Measurements from ENCODE around the gene EPHX1. TPM values are rescaled to one million over a fixed set of nuclear protein-coding genes. Genes with fewer than 3 reads are reported as not detected.

Gene EPHX1
- total and polyA plus RNA-seq, 10 of the 15 experiments (the other 5 are each of a cell fraction or from before 2014, with no cell fraction given): 0.33 to 2.9 (median 0.78) TPM; not detected in 2

DNA sequence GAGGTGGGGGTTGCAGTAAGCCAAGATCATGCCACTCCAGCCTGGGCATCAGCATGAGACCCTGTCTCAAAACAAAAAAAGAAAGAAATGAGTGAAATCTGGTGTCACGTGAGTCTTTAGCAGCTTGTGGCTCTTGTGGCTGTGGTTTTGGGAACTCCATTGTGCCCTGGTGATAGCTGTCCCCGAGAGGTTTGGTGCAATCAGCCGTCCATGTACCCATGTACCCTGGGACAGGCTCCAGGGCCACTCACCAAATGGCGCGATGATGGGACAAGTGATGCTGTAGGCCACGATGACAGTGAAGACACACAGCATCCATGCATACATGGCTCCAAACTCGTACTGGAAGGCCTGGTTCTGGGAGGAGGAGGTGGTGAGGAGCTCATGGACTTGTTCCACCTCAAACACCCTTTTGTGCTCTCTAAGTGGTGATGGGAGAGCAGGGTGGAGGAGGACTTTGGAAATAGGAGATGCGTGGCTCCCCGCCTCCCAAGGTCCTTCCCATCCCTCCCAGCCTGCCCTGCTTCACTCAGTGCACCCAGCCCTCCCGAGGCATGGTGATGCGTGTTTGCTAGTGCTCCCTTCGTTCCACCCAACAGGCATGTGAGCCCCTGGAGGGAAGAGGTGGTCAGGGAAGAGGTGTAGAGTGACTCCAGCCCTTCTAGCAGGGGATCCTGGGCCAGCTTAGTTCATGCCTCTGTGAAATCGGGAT lies 42.6 kb downstream of the EPHX1 start:
- ChIA-PET CTCF (interaction anchor here (0.8 to 1.3 kb wide), 5 partner anchors 28 to 75 kb away, joined by 3 to 4 read pairs (median 3); partner anchors contain the start of genes SRP9 and TMEM63A), RAD21 (ENCODE audit: unreplicated experiment) (interaction anchor here (1.3 to 1.5 kb wide), 2 partner anchors 29 to 71 kb away, joined by 3 read pairs; partner anchors contain the start of gene PYCR2), POLR2A (interaction anchor here (1.0 kb wide), 1 partner anchor 14 kb away, joined by 3 read pairs; no protein-coding TSS in a partner anchor), SMC1A (ENCODE audit: uncharacterized antibody, unreplicated experiment) (interaction anchor here (0.7 to 1.9 kb wide), 3 partner anchors 30 to 75 kb away, joined by 3 to 9 read pairs (median 8); partner anchors contain the start of gene SRP9)
- BruUV-seq (replicated peaks): no TSS peak
- H3K79me2 ChIP-seq (ENCODE audit: control insufficient read depth, insufficient read depth, low read length): no peaks in the 10 kb centered on the region
- no peak overlapping the region for H3K9ac ChIP-seq (ENCODE audit: control insufficient read depth, insufficient read depth, low read length)
- H3K27me3 ChIP-seq (replicated peaks in 1 of 2; ENCODE audit: control insufficient read depth in 2 of 2, insufficient read depth in 2 of 2, low read length in 1 of 2): no peaks in the 10 kb centered on the region
- DNase-seq (ENCODE audit: low read depth, low spot score) (no peak), ATAC-seq (no peak), FAIRE-seq (no peak)
- no peaks in the 10 kb centered on the region for H4K20me1 ChIP-seq (ENCODE audit: control insufficient read depth, insufficient read depth)
- peaks cover 0 to 21% of the 10 kb centered on the region in 2 experiments; a peak in 2 of 4 replicates for H3K36me3 ChIP-seq (ENCODE audit: control insufficient read depth in 2 of 2, insufficient read depth in 2 of 2, low read length in 1 of 2)
- H3K9me3 ChIP-seq (replicated peaks; ENCODE audit: control insufficient read depth, insufficient read depth, low read length): no peaks in the 10 kb centered on the region
- H2AFZ ChIP-seq (ENCODE audit: control insufficient read depth, low read depth, low read length): no peak overlapping the region
- peak overlapping the region; percentile 59 for H3K4me2 ChIP-seq (ENCODE audit: control insufficient read depth, insufficient read depth)
- H3K27ac ChIP-seq (ENCODE audit: control insufficient read depth, insufficient read depth): peak overlapping the region; percentile 72
- H3K4me3 ChIP-seq: no peak overlapping the region
- intact Hi-C loops (cut with micrococcal nuclease; ENCODE audit: unreplicated experiment): loop anchor here (5.0 kb wide), 1 partner anchor 60 kb away; no protein-coding TSS in a partner anchor
- in situ Hi-C loops (cut with MboI): no loop called here
- TF ChIP-seq POU2F2 (IDR thresholded peaks at IDR 0.05; ENCODE audit: borderline replicate concordance, low read depth, low read length) (no peak), HDGF (IDR thresholded peaks at IDR 0.05) (0 out of 2 replicates have a peak, but pooled peaks have one; percentile 17), RUNX3 (IDR thresholded peaks at IDR 0.05; ENCODE audit: low read length) (peak; percentile 55; the same call in 1 of the 2 replicates)
- 85% methylated on average over 13 of the region's 13 CpGs for WGBS (ENCODE audit: insufficient coverage, insufficient replicate concordance, low lambda C conversion rate, missing lambda C conversion rate)
- H3K4me1 ChIP-seq (ENCODE audit: control insufficient read depth, insufficient read depth, low read length): peaks cover 55% of the 10 kb centered on the region

DNA sequence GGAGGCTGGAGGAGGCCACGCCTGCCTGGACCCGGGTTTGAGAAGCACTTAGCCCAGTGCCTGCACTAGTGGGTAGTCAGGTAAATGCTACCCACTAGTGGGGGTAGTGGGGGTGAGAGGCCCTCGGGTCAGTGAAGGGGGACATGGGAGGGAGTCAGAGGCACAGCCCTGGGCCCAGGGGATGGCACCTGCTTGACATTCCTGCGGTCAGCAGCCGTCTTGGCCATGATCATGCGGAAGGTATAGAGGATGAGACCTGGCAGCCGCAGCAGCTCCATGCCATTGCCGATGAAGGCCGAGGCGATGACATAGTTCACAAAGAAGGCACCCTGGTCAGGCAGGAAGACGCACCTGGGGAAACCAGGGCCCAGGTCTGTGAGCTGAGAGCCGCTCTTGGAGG lies 43.5 kb downstream of the EPHX1 start:
- intact Hi-C loops (cut with micrococcal nuclease; ENCODE audit: unreplicated experiment) (loop anchor here (5.0 kb wide), 1 partner anchor 59 kb away; no protein-coding TSS in a partner anchor), in situ Hi-C loops (cut with MboI) (no loop called here)
- Histone ChIP-seq H3K36me3 (ENCODE audit: control insufficient read depth in 2 of 2, insufficient read depth in 2 of 2, low read length in 1 of 2) (peaks cover 0 to 21% of the 10 kb centered on the region in 2 experiments; a peak in 2 of 4 replicates), H3K4me3 (no peak overlapping the region), H3K79me2 (ENCODE audit: control insufficient read depth, insufficient read depth, low read length) (no peaks in the 10 kb centered on the region), H3K9ac (ENCODE audit: control insufficient read depth, insufficient read depth, low read length) (no peak overlapping the region), H2AFZ (ENCODE audit: control insufficient read depth, low read depth, low read length) (no peak overlapping the region), H3K27ac (ENCODE audit: control insufficient read depth, insufficient read depth) (no peak overlapping the region), H3K9me3 (replicated peaks; ENCODE audit: control insufficient read depth, insufficient read depth, low read length) (no peaks in the 10 kb centered on the region), H3K27me3 (replicated peaks in 1 of 2; ENCODE audit: control insufficient read depth in 2 of 2, insufficient read depth in 2 of 2, low read length in 1 of 2) (no peaks in the 10 kb centered on the region), H3K4me2 (ENCODE audit: control insufficient read depth, insufficient read depth) (no peak overlapping the region), H3K4me1 (ENCODE audit: control insufficient read depth, insufficient read depth, low read length) (peaks cover 46% of the 10 kb centered on the region), H4K20me1 (ENCODE audit: control insufficient read depth, insufficient read depth) (no peaks in the 10 kb centered on the region)
- DNase-seq (ENCODE audit: low read depth, low spot score) (no peak), ATAC-seq (no peak), FAIRE-seq (no peak)
- ChIA-PET SMC1A (ENCODE audit: uncharacterized antibody, unreplicated experiment) (no interaction called here), POLR2A (interaction anchor here (0.5 to 0.6 kb wide), 2 partner anchors 30 to 267 kb away, joined by 3 read pairs; no protein-coding TSS in a partner anchor), RAD21 (ENCODE audit: unreplicated experiment) (no interaction called here), CTCF (interaction anchor here (0.8 to 2.1 kb wide), 4 partner anchors 27 to 134 kb away, joined by 3 to 8 read pairs (median 4); partner anchors contain the start of genes SRP9 and TMEM63A)
- WGBS (ENCODE audit: insufficient coverage, insufficient replicate concordance, low lambda C conversion rate, missing lambda C conversion rate): 99% methylated on average over 12 of the region's 12 CpGs
- no TSS peak for BruUV-seq (replicated peaks)
- TF ChIP-seq, protein P1, sequence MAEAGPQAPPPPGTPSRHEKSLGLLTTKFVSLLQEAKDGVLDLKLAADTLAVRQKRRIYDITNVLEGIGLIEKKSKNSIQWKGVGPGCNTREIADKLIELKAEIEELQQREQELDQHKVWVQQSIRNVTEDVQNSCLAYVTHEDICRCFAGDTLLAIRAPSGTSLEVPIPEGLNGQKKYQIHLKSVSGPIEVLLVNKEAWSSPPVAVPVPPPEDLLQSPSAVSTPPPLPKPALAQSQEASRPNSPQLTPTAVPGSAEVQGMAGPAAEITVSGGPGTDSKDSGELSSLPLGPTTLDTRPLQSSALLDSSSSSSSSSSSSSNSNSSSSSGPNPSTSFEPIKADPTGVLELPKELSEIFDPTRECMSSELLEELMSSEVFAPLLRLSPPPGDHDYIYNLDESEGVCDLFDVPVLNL (IDR thresholded peaks at IDR 0.05; ENCODE audit: low read depth, low read length): no peak
- TF ChIP-seq MXI1 (IDR thresholded peaks at IDR 0.05; ENCODE audit: low read depth, low read length) (no peak), NR2C1 (IDR thresholded peaks at IDR 0.05) (no peak), CBX3 (IDR thresholded peaks at IDR 0.05; ENCODE audit: borderline replicate concordance, low read depth) (no peak)
- TF ChIP-seq, protein P2, sequence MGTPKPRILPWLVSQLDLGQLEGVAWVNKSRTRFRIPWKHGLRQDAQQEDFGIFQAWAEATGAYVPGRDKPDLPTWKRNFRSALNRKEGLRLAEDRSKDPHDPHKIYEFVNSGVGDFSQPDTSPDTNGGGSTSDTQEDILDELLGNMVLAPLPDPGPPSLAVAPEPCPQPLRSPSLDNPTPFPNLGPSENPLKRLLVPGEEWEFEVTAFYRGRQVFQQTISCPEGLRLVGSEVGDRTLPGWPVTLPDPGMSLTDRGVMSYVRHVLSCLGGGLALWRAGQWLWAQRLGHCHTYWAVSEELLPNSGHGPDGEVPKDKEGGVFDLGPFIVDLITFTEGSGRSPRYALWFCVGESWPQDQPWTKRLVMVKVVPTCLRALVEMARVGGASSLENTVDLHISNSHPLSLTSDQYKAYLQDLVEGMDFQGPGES (IDR thresholded peaks at IDR 0.05): no peak
- TF ChIP-seq, protein P3, sequence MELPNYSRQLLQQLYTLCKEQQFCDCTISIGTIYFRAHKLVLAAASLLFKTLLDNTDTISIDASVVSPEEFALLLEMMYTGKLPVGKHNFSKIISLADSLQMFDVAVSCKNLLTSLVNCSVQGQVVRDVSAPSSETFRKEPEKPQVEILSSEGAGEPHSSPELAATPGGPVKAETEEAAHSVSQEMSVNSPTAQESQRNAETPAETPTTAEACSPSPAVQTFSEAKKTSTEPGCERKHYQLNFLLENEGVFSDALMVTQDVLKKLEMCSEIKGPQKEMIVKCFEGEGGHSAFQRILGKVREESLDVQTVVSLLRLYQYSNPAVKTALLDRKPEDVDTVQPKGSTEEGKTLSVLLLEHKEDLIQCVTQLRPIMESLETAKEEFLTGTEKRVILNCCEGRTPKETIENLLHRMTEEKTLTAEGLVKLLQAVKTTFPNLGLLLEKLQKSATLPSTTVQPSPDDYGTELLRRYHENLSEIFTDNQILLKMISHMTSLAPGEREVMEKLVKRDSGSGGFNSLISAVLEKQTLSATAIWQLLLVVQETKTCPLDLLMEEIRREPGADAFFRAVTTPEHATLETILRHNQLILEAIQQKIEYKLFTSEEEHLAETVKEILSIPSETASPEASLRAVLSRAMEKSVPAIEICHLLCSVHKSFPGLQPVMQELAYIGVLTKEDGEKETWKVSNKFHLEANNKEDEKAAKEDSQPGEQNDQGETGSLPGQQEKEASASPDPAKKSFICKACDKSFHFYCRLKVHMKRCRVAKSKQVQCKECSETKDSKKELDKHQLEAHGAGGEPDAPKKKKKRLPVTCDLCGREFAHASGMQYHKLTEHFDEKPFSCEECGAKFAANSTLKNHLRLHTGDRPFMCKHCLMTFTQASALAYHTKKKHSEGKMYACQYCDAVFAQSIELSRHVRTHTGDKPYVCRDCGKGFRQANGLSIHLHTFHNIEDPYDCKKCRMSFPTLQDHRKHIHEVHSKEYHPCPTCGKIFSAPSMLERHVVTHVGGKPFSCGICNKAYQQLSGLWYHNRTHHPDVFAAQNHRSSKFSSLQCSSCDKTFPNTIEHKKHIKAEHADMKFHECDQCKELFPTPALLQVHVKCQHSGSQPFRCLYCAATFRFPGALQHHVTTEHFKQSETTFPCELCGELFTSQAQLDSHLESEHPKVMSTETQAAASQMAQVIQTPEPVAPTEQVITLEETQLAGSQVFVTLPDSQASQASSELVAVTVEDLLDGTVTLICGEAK (IDR thresholded peaks at IDR 0.05; ENCODE audit: borderline replicate concordance): no peak
